ENCODE measurements around the gene EMX2. TPM values are rescaled to one million over a fixed set of nuclear protein-coding genes. Genes with fewer than 3 reads are reported as not detected.

The EMX2 gene
- total RNA-seq, 4 donors from 2014 or later, result 0.25 to 0.28 TPM; not detected in 2

GRCh38 chr10:117531371-117532002 lies 11.1 kb upstream of the EMX2 start:
- DNase-seq (ENCODE audit: low spot score) (no peak), ATAC-seq (ENCODE audit: low FRiP score) (no peak)
- no peak for TF ChIP-seq CTCF (IDR thresholded peaks at IDR 0.05)

- ATAC-seq (ENCODE audit: low FRiP score) (no peak), DNase-seq (ENCODE audit: low spot score) (no peak)
- no peak for TF ChIP-seq CTCF (IDR thresholded peaks at IDR 0.05)
These were observed 10.6 kb upstream of the EMX2 start for GRCh38 chr10:117532003-117532385.

DNA sequence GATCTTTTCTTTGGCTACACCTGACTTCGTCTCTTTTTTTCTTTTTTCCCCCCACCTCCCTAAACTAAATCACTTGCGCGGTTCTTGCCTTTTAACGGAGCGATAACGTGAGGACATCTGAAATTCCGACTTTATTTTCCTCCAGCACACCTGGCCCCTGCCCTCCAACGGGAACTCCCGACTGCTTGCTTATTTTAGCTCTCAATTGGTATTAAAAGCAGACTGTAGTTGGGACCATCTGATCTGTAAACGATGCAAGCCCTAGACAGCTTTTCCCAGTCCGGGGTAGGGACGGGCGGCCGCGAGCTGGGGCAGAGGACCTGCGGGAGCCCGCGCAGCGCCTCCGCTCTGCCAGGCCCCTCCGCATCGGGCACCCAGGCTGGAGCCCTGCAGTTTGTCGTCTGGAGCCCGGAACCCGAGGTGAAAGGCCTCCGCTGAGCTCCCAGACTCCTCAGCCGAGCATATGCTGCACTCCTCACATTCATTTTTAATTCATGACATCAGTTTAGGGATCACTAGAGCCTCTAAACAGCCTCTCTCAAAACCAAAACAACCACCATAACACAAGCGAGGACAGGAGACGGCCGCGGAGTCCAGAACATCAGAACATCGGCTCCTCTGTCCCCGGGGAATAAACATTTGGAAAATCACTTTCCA lies 10.0 kb upstream of the EMX2 start:
- no peak for DNase-seq (ENCODE audit: low spot score)
- TF ChIP-seq CTCF (IDR thresholded peaks at IDR 0.05), result no peak

DNA sequence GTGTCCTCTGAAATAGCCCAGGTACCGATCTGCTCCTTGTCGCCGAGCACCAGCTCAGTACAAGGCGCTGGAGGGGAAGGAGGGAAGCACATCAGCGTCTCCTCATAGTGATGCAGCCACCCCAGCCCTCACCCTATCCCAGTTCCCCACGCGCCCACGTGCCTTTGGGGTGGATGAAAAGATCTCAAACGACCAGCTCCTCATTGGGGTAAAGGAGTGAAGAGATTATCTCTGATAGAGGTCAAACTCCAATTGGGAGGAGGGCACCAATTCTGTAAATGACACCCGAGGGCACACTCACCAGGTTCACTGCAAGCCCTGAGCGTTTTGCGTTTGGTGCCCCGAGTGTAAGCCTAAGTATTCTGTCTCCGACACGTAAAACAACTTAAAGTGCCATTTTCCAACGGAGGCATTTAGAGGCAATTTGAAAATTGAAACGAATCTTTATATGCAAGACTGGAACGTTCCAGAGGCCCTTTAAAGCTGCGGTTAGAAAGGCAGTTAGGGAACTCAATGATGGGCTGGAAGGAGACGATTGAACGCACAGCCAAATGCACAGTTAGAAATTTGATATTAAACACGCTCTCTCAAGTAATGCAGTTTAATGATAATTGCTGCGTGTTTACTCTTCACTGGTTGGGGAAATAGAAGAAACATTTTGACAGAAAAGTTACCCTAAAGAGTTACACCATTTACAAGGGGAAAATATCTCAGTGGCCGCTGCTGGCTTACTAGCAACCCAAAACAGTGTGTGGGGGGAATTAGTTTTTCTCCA lies 8.9 kb upstream of the EMX2 start:
- DNase-seq (ENCODE audit: low spot score) (no peak), ATAC-seq (ENCODE audit: low FRiP score) (no peak)
- TF ChIP-seq CTCF (IDR thresholded peaks at IDR 0.05), result no peak

More for the DNA sequence above, 10.0 kb upstream of the EMX2 start:
- ATAC-seq (ENCODE audit: low FRiP score), result no peak

- no peak for TF ChIP-seq CTCF (IDR thresholded peaks at IDR 0.05)
- ATAC-seq (ENCODE audit: low FRiP score), result no peak
- no peak for DNase-seq (ENCODE audit: low spot score)
These were observed 7.9 kb upstream of the EMX2 start for GRCh38 chr10:117534321-117535297.

GRCh38 chr10:117535298-117536071 lies 7.1 kb upstream of the EMX2 start:
- TF ChIP-seq CTCF (IDR thresholded peaks at IDR 0.05), result no peak
- ATAC-seq (ENCODE audit: low FRiP score) (no peak), DNase-seq (ENCODE audit: low spot score) (no peak)

Measured in omental fat pad (tissue), 4 donors.